ENCODE measurements around the gene SYCE3. TPM values are rescaled to one million over a fixed set of nuclear protein-coding genes. Genes with fewer than 3 reads are reported as not detected.

SYCE3 gene
- polyA plus RNA-seq, 3 donors, result 1.9 to 3.1 TPM; not detected in 1

GRCh38 chr22:50516068-50516467, 46.7 kb downstream of the SYCE3 start:
- Histone ChIP-seq H4K20me1 (ENCODE audit: insufficient read depth, low read length) (peaks cover 6% of the 10 kb centered on the region), H3K4me2 (replicated peaks; ENCODE audit: extremely low read depth, low read length, poor library complexity, severe bottlenecking) (no peak overlapping the region), H3K9me3 (replicated peaks in 1 of 2; ENCODE audit: control insufficient read depth in 1 of 2, insufficient read depth in 1 of 2, low read length in 2 of 2) (no peaks in the 10 kb centered on the region), H3K79me2 (ENCODE audit: insufficient read depth, low read length) (peaks cover 57% of the 10 kb centered on the region), H3K4me3 (replicated peaks in 1 of 3; ENCODE audit: low read depth in 2 of 3, low read length in 3 of 3) (no peak overlapping the region), H3K27me3 (ENCODE audit: control insufficient read depth in 2 of 2, insufficient read depth in 2 of 2, low read length in 2 of 2) (no peaks in the 10 kb centered on the region), H3K4me1 (ENCODE audit: control insufficient read depth in 1 of 2, insufficient read depth in 2 of 2, low read length in 2 of 2) (no peaks in the 10 kb centered on the region), H3K27ac (ENCODE audit: low read depth in 1 of 2, low read length in 2 of 2) (no peak overlapping the region), H2AFZ (ENCODE audit: insufficient read depth, low read depth, low read length, poor library complexity, severe bottlenecking) (no peak overlapping the region), H3K9ac (ENCODE audit: insufficient read depth, low read length, poor library complexity, severe bottlenecking) (no peak overlapping the region), H3K36me3 (replicated peaks in 1 of 2; ENCODE audit: control insufficient read depth in 1 of 2, insufficient read depth in 2 of 2, low read length in 2 of 2) (peaks cover 29 to 50% of the 10 kb centered on the region in 2 donors)
- Mint-ChIP-seq H3K4me3 (no peak overlapping the region), H3K36me3 (peaks cover 22 to 56% of the 10 kb centered on the region in 2 donors), H3K4me1 (no peaks in the 10 kb centered on the region), H3K27ac (no peak overlapping the region), H3K9me3 (peaks cover 0 to 1% (median 0%) of the 10 kb centered on the region in 7 donors), H3K27me3 (ENCODE audit: low read depth in 3 of 3) (peaks cover 0 to 2% (median 1%) of the 10 kb centered on the region in 3 donors)
- no peak for DNase-seq
- intact Hi-C loops (cut with micrococcal nuclease), result no loop called here
- 96% methylated on average over 5 of the region's 8 CpGs for WGBS (ENCODE audit: insufficient coverage)
- TF ChIP-seq CTCF (IDR thresholded peaks at IDR 0.05), result no peak

- no peak overlapping the region for H2AFZ ChIP-seq (ENCODE audit: insufficient read depth, low read depth, low read length, poor library complexity, severe bottlenecking)
- peak overlapping the region in 1 of 7 donors; percentile 42 for H3K27ac Mint-ChIP-seq
- peaks cover 0 to 3% (median 2%) of the 10 kb centered on the region in 3 donors for H3K27me3 Mint-ChIP-seq (ENCODE audit: low read depth in 3 of 3)
- peaks cover 5% of the 10 kb centered on the region for H4K20me1 ChIP-seq (ENCODE audit: insufficient read depth, low read length)
- no peak overlapping the region for H3K4me2 ChIP-seq (replicated peaks; ENCODE audit: extremely low read depth, low read length, poor library complexity, severe bottlenecking)
- H3K4me3 Mint-ChIP-seq, result no peak overlapping the region
- intact Hi-C loops (cut with micrococcal nuclease), result loop anchor here in 1 of 2 donors (5.0 kb wide), 1 partner anchor 64 kb away; the partner anchor contains the start of gene CPT1B
- no peak overlapping the region for H3K4me3 ChIP-seq (replicated peaks in 1 of 3; ENCODE audit: low read depth in 2 of 3, low read length in 3 of 3)
- no peak for DNase-seq
- H3K9ac ChIP-seq (ENCODE audit: insufficient read depth, low read length, poor library complexity, severe bottlenecking), result no peak overlapping the region
- no peak for TF ChIP-seq CTCF (IDR thresholded peaks at IDR 0.05)
- peaks cover 12% of the 10 kb centered on the region for H3K4me1 Mint-ChIP-seq
- H3K27ac ChIP-seq (ENCODE audit: low read depth in 1 of 2, low read length in 2 of 2), result no peak overlapping the region
- peaks cover 85% of the 10 kb centered on the region for H3K79me2 ChIP-seq (ENCODE audit: insufficient read depth, low read length)
- WGBS (ENCODE audit: insufficient coverage), result 97% methylated on average over 15 of the region's 15 CpGs
- peaks cover 17 to 32% of the 10 kb centered on the region in 2 donors for H3K36me3 ChIP-seq (replicated peaks in 1 of 2; ENCODE audit: control insufficient read depth in 1 of 2, insufficient read depth in 2 of 2, low read length in 2 of 2)
- H3K9me3 ChIP-seq (replicated peaks in 1 of 2; ENCODE audit: control insufficient read depth in 1 of 2, insufficient read depth in 1 of 2, low read length in 2 of 2), result no peaks in the 10 kb centered on the region
- H3K4me1 ChIP-seq (ENCODE audit: control insufficient read depth in 1 of 2, insufficient read depth in 2 of 2, low read length in 2 of 2), result peaks cover 10 to 11% of the 10 kb centered on the region in 2 donors
- H3K9me3 Mint-ChIP-seq, result no peaks in the 10 kb centered on the region
- H3K36me3 Mint-ChIP-seq, result peaks cover 15 to 38% of the 10 kb centered on the region in 2 donors
- H3K27me3 ChIP-seq (ENCODE audit: control insufficient read depth in 2 of 2, insufficient read depth in 2 of 2, low read length in 2 of 2), result no peaks in the 10 kb centered on the region
These were observed 49.5 kb downstream of the SYCE3 start for GRCh38 chr22:50513175-50513574.

Measured in CD14-positive monocyte (primary cell).